Vagina (tissue), 2 donors: Measurements from ENCODE around the gene STK38L. TPM values are rescaled to one million over a fixed set of nuclear protein-coding genes. Genes with fewer than 3 reads are reported as not detected.

Source experiments
- DNase-seq, 2 donors: peaks; one replicate each; pipeline ENCODE4 v3.0.0-alpha.2; 2017; ENCODE audit errors: extremely low spot score in 2 of 2
- H3K27ac ChIP-seq: fragments of 200-600 bp; sonication (generic); one replicate; pipeline ENCODE4 v1.5.1; 2019
- H3K27me3 ChIP-seq: fragments of 200-600 bp; sonication (generic); one replicate; pipeline ENCODE4 v1.5.1; 2019
- H3K36me3 ChIP-seq, 2 donors: fragments of 200-600 bp; sonication (generic); one replicate each; pipeline ENCODE4 v1.5.1; 2017 to 2019
- H3K4me1 ChIP-seq: fragments of 200-600 bp; sonication (generic); one replicate; pipeline ENCODE4 v1.5.1; 2019
- H3K4me3 ChIP-seq, 2 donors: fragments of 200-600 bp; sonication (generic); 1 replicate in 1 of 2; 2 replicates in 1 of 2; pipeline ENCODE4 v1.5.1; 2016 to 2019
- H3K9me3 ChIP-seq: fragments of 200-600 bp; sonication (generic); one replicate; pipeline ENCODE4 v1.5.1; 2019
- POLR2A ChIP-seq, 2 donors: fragments of 450-650 bp; IDR thresholded peaks; one replicate each; pipeline ENCODE4 v1.6.1; 2017; ENCODE audit warnings: antibody characterized with exemption in 2 of 2, mild to moderate bottlenecking in 2 of 2, moderate library complexity in 2 of 2
- POLR2AphosphoS5 ChIP-seq, 2 donors: sonication (generic); formaldehyde crosslinking; IDR thresholded peaks; one replicate each; pipeline ENCODE4 v1.9.0; 2017; ENCODE audit warnings: antibody characterized with exemption in 2 of 2, mild to moderate bottlenecking in 2 of 2, low read depth in 1 of 2; ENCODE audit not compliant: insufficient read depth in 1 of 2
- intact Hi-C: fragments of 100-400 bp; cut with DNase I; formaldehyde crosslinking; loops from one replicate; pipeline ENCODE4 v1.15.1; 2023
- total RNA-seq: library from RNA; depleted of rRNA; stranded (reverse); fragments of >200 nt; gene quantifications from one replicate; pipeline ENCODE4 v1.2.3, GENCODE V29; 2016
- TF ChIP-seq, protein P1 (sequence below), 3 experiments: fragments of 450-650 bp in 2 of 3; fragments of 200-600 bp in 1 of 3; sonication (generic) in 1 of 3; IDR thresholded peaks; one replicate each; pipeline ENCODE4 v1.5.1; 2017 to 2019; ENCODE audit warnings: antibody characterized with exemption in 3 of 3, mild to moderate bottlenecking in 2 of 3, moderate library complexity in 2 of 3

The STK38L gene
- total RNA-seq, 1 donor from 2014 or later: 52.8 TPM

DNA sequence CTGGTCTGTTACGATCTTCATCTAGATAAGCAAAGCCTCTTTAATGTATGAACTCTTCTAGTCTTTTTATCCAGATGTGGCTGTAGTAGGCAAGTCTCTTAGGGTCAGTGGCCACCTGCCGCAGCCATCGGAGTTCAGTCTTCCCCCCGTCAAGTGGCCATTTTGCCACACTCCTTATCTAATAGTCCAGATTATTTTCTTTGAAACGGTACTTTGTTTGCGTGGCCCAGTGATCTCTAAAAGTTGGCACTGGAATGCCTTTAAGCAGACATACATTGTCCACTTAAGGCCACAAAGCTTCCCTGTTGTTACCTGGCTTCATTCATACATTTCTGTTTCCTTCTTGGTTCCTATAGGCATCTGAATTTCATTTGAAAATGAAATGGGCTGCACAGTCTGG, 52.6 kb downstream of the STK38L start:
- H3K4me3 ChIP-seq: no peak overlapping the region
- no peaks in the 10 kb centered on the region for H3K27me3 ChIP-seq
- H3K9me3 ChIP-seq: no peaks in the 10 kb centered on the region
- TF ChIP-seq, protein P1, sequence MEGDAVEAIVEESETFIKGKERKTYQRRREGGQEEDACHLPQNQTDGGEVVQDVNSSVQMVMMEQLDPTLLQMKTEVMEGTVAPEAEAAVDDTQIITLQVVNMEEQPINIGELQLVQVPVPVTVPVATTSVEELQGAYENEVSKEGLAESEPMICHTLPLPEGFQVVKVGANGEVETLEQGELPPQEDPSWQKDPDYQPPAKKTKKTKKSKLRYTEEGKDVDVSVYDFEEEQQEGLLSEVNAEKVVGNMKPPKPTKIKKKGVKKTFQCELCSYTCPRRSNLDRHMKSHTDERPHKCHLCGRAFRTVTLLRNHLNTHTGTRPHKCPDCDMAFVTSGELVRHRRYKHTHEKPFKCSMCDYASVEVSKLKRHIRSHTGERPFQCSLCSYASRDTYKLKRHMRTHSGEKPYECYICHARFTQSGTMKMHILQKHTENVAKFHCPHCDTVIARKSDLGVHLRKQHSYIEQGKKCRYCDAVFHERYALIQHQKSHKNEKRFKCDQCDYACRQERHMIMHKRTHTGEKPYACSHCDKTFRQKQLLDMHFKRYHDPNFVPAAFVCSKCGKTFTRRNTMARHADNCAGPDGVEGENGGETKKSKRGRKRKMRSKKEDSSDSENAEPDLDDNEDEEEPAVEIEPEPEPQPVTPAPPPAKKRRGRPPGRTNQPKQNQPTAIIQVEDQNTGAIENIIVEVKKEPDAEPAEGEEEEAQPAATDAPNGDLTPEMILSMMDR (IDR thresholded peaks at IDR 0.05): no peak
- TF ChIP-seq POLR2AphosphoS5 (IDR thresholded peaks at IDR 0.05; ENCODE audit: insufficient read depth in 1 of 2, low read depth in 1 of 2) (no peak), POLR2A (IDR thresholded peaks at IDR 0.05) (no peak)
- no peak for DNase-seq
- H3K36me3 ChIP-seq: peaks cover 0 to 23% of the 10 kb centered on the region in 2 donors
- H3K27ac ChIP-seq: no peak overlapping the region
- intact Hi-C loops: loop anchor here (10.0 kb wide), 1 partner anchor 52 kb away; the partner anchor contains the start of gene STK38L
- H3K4me1 ChIP-seq: peaks cover 16% of the 10 kb centered on the region

DNA sequence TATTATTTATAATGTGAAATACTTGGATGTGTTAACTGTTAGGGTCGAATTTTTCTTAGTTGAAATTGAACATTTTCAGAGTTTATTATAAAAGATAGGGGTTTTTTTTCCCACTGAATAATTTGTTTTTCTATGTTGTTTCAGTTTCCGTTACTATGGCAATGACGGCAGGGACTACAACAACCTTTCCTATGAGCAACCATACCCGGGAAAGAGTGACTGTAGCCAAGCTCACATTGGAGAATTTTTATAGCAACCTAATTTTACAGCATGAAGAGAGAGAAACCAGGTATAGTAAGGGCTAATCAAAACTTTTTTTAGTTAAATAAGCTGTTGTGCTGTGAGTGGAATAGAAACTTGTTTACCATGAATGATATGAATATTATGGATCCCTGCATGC, 53.5 kb downstream of the STK38L start:
- H3K4me1 ChIP-seq: peaks cover 16% of the 10 kb centered on the region

DNA sequence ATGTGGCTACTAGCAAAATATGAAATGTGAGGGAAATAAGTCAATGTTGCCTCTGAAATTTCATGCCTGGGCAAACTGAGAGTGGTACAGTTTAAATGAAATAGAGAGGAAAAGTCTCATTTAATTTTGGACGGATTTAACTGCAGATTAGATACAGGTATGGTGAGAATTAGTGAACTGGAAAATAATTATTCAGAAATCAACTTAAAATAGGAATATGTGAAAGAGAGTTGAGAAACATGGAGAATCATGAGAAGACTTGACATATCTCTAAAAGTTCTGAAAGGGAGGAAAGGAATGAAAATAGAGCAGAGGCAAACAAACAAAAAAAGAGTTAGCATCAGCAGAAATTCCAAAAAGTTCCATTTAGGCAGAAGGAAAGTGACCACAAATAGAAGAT, 55.0 kb downstream of the STK38L start:
- DNase-seq: no peak
- peaks cover 2% of the 10 kb centered on the region for H3K4me1 ChIP-seq
- H3K27me3 ChIP-seq: no peaks in the 10 kb centered on the region
- H3K9me3 ChIP-seq: no peaks in the 10 kb centered on the region
- no peak for TF ChIP-seq POLR2AphosphoS5 (IDR thresholded peaks at IDR 0.05; ENCODE audit: insufficient read depth in 1 of 2, low read depth in 1 of 2)
- no peak for TF ChIP-seq POLR2A (IDR thresholded peaks at IDR 0.05)
- TF ChIP-seq, protein P1 (IDR thresholded peaks at IDR 0.05): no peak
- H3K36me3 ChIP-seq: peaks cover 0 to 26% of the 10 kb centered on the region in 2 donors
- no peak overlapping the region for H3K27ac ChIP-seq
- H3K4me3 ChIP-seq: no peak overlapping the region
- intact Hi-C loops: loop anchor here (10.0 kb wide), 1 partner anchor 54 kb away; the partner anchor contains the start of gene STK38L

More for the DNA sequence above, 53.5 kb downstream of the STK38L start:
- Histone ChIP-seq H3K27me3 (no peaks in the 10 kb centered on the region), H3K36me3 (peaks cover 0 to 26% of the 10 kb centered on the region in 2 donors), H3K9me3 (no peaks in the 10 kb centered on the region), H3K27ac (no peak overlapping the region), H3K4me3 (no peak overlapping the region)
- intact Hi-C loops: loop anchor here (10.0 kb wide), 1 partner anchor 53 kb away; the partner anchor contains the start of gene STK38L
- no peak for DNase-seq
- TF ChIP-seq POLR2AphosphoS5 (IDR thresholded peaks at IDR 0.05; ENCODE audit: insufficient read depth in 1 of 2, low read depth in 1 of 2) (no peak), POLR2A (IDR thresholded peaks at IDR 0.05) (no peak)
- TF ChIP-seq, protein P1 (IDR thresholded peaks at IDR 0.05): no peak

DNA sequence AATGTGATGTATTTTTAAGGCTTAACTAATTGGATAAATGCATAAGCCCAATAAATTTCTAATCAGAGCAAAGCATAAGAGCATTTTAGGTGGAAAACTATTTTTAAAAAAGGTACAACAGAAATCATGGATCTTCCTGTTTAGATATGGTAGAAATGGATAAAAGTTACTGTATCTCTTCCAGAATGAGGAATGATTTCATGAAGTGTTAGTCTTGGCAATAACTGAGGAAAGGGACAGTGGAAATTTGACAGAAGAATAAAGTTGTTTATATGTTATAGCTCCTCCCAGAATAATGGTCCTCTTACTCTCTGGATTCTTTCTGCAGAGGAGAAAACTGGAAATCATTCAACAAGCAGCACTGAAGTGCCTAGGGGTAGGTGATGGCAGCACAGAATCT, 56.1 kb downstream of the STK38L start:
- peaks cover 0 to 26% of the 10 kb centered on the region in 2 donors for H3K36me3 ChIP-seq
- H3K4me1 ChIP-seq: no peaks in the 10 kb centered on the region
- TF ChIP-seq POLR2A (IDR thresholded peaks at IDR 0.05): no peak
- TF ChIP-seq, protein P1 (IDR thresholded peaks at IDR 0.05): no peak
- no peak for TF ChIP-seq POLR2AphosphoS5 (IDR thresholded peaks at IDR 0.05; ENCODE audit: insufficient read depth in 1 of 2, low read depth in 1 of 2)
- H3K9me3 ChIP-seq: no peaks in the 10 kb centered on the region
- H3K27ac ChIP-seq: no peak overlapping the region
- H3K27me3 ChIP-seq: no peaks in the 10 kb centered on the region
- intact Hi-C loops: loop anchor here (10.0 kb wide), 1 partner anchor 275 kb away; the partner anchor contains the start of gene MED21
- no peak overlapping the region for H3K4me3 ChIP-seq
- no peak for DNase-seq
